Sigmoid colon (tissue), 7 donors: ENCODE measurements around the gene GAA. TPM values are rescaled to one million over a fixed set of nuclear protein-coding genes. Genes with fewer than 3 reads are reported as not detected.
A peak's percentile ranks its signal among the peaks of the same experiment; 100 is the strongest.

Experiments used
- DNase-seq: peaks from one replicate; pipeline ENCODE4 v3.0.0-alpha.2; 2019
- H3K27ac ChIP-seq, 4 donors: fragments of 200-600 bp; sonication (generic); one replicate each; pipeline ENCODE4 v1.5.1; 2016 to 2019; ENCODE audit warnings: mild to moderate bottlenecking in 1 of 4
- H3K27me3 ChIP-seq, 3 donors: fragments of 200-600 bp; sonication (generic); one replicate each; pipeline ENCODE4 v1.5.1; 2019; ENCODE audit warnings: mild to moderate bottlenecking in 1 of 3
- H3K36me3 ChIP-seq, 4 donors: fragments of 200-600 bp; sonication (generic); one replicate each; pipeline ENCODE4 v1.5.1; 2016 to 2019
- H3K4me1 ChIP-seq, 4 donors: fragments of 200-600 bp; sonication (generic); one replicate each; pipeline ENCODE4 v1.5.1; 2017 to 2019
- H3K4me3 ChIP-seq, 4 donors: fragments of 200-600 bp; sonication (generic); one replicate each; pipeline ENCODE4 v1.5.1; 2017 to 2019; ENCODE audit warnings: mild to moderate bottlenecking in 2 of 4, moderate library complexity in 1 of 4
- H3K9me3 ChIP-seq, 4 donors: fragments of 200-600 bp in 3 of 4; sonication (generic) in 3 of 4; one replicate each; pipeline versions ENCODE4 v1.5.1 to v1.6.1; 2013 to 2019
- CTCF ChIP-seq, 4 experiments: fragments of 450-650 bp in 3 of 4; fragments of 200-600 bp in 1 of 4; IDR thresholded peaks; one replicate each; pipeline ENCODE4 v1.5.1; 2016 to 2019; ENCODE audit warnings: antibody characterized with exemption in 4 of 4, mild to moderate bottlenecking in 3 of 4, moderate library complexity in 2 of 4
- EP300 ChIP-seq, 4 donors: sonication (generic); formaldehyde crosslinking; IDR thresholded peaks; one replicate each; pipeline ENCODE4 v1.6.1; 2017; ENCODE audit warnings: antibody characterized with exemption in 4 of 4
- POLR2A ChIP-seq, 2 donors: fragments of 450-650 bp; IDR thresholded peaks; one replicate each; pipeline ENCODE4 v1.6.1; 2016; ENCODE audit warnings: antibody characterized with exemption in 2 of 2, mild to moderate bottlenecking in 2 of 2, moderate library complexity in 2 of 2
- POLR2AphosphoS5 ChIP-seq, 4 donors: sonication (generic); formaldehyde crosslinking; IDR thresholded peaks; one replicate each; pipeline ENCODE4 v1.6.1; 2017; ENCODE audit warnings: antibody characterized with exemption in 4 of 4
- WGBS, 2 donors: extraction: QIAGEN DNeasy Blood & Tissue Kit; methylation state at CpG; one replicate each; pipeline ENCODE4 v1.1.7; 2013; 5-methylcytosine and 5-hydroxymethylcytosine counted together
- intact Hi-C: fragments of 100-400 bp; cut with DNase I; formaldehyde crosslinking; loops from one replicate; pipeline ENCODE4 v1.15.1; 2023
- polyA plus RNA-seq, 3 donors: library from polyadenylated mRNA; stranded (reverse); fragments of 200-250 nt; gene quantifications; one replicate each; pipeline ENCODE4 v1.2.3, GENCODE V29; 2013
- total RNA-seq, 4 donors: library from RNA; depleted of rRNA; stranded (reverse); fragments of >200 nt; gene quantifications; one replicate each; pipeline ENCODE4 v1.1.0, GENCODE V29; 2016
- donor health status: healthy with polysubstance abuse.
- donor health status: Bipolar disorder and iron deficiency.
- donor health status: healthy.

The GAA gene
- total and polyA plus RNA-seq, 7 donors: 13.8 to 74.2 (median 38.5) TPM

DNA sequence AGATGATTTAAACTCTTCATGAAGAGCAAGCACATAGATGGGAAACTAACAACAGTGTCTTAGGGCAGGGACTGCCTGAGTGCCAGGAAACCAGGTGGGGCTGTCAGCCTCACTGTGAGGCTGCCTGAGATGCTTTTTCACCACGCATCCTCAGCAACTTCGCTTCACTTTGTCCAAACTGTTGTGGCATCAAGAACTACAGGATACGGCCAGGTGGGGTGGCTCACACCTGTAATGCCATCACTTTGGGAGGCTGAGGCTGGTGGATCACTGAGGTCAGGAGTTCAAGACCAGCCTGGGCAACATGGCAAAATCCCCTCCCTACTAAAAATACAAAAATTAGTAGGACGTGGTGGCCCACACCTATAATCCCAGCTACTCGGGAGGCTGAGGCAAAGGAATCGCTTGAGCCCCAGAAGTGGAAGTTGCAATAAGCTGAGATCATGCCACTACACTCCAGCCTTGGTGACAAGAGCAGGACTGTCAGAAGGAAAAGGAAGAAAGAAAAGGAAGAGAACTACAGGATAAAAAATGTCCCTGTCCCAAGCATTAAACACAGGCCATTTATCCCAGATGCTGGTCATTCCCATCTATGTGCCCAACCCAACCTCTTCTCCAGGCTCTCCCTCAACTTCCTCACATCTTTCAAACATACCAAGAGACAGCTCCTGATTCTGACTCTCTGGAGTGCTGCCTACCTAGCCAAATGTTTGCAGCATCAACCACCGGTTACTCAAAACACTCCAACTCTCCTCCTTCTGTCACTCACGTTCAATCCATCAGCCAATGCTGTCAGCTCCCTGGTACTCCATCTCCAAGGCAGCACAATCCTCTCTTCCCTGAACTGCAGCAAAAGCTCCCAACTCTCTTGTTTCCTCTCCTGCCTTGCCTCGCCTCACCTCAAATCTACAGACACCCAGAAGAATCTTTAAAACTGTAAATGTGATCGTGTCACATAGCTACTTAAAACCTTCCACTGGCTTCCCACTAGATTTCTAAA is 44.0 kb downstream of the GAA start:
- Histone ChIP-seq H3K4me3 (peak overlapping the region; percentile 79 to 98 (median 94)), H3K9me3 (no peaks in the 10 kb centered on the region), H3K27me3 (no peaks in the 10 kb centered on the region), H3K4me1 (peaks cover 0 to 33% (median 26%) of the 10 kb centered on the region in 4 donors), H3K36me3 (peaks cover 0 to 38% (median 35%) of the 10 kb centered on the region in 4 donors), H3K27ac (peak overlapping the region; percentile 93 to 98 (median 96))
- WGBS, 2 donors: 47 to 48% methylated on average over 10 of the region's 10 CpGs
- DNase-seq: peak; percentile 49
- no peak for TF ChIP-seq POLR2A (IDR thresholded peaks at IDR 0.05)
- intact Hi-C loops: loop anchor here (2.0 to 5.0 kb wide), 4 partner anchors 45 to 138 kb away; partner anchors contain the start of genes GAA, RNF213, SGSH and SLC26A11

DNA sequence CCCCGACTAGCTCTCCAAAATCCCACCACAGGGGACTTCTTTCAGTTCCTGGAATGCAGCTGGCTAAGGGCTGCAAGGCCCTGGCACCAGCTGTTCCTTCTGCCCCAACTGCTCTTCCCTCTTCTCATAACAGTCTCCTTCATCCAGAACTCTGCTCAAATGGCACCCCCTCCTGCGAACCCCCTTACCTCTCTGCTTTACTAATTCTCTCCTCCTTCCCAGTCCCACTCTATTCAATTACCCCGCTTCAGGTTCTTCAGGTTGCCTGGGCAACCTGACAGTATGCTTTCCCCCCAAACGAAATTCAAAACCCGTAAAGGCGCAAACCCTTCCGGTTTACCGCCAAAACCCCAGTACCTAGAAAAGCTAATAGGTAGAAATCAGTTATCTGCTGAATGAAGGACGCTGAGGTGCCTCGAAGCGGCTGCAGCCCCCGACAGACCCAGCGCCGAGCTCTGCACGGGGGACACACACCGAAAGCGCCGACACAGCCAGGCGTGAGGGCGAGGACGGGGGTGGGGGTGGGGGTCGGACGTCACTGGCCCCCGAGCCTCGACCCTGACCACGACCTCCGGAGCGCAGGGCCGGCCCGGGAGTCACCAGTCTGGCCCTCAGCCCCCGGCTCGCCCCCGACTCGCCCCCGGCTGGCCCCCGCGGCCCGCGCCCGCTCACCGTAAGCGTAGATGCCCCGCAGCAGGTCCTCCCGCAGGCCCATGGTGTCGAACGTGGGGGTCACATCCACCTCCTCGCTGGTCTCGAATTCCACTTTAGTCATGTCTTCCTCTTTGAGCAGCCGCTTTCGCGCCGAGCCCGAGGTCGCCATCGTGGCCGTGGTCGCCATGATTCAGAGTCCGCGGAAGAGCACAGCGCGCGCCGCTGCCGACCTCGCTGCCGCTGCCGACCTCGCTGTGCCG is 45.0 kb downstream of the GAA start:
- H3K36me3 ChIP-seq: peaks cover 0 to 29% (median 28%) of the 10 kb centered on the region in 4 donors
- TF ChIP-seq POLR2AphosphoS5 (IDR thresholded peaks at IDR 0.05) (no peak), POLR2A (IDR thresholded peaks at IDR 0.05) (no peak), CTCF (IDR thresholded peaks at IDR 0.05) (no peak), EP300 (IDR thresholded peaks at IDR 0.05) (no peak)
- intact Hi-C loops: loop anchor here (2.0 to 5.0 kb wide), 4 partner anchors 46 to 139 kb away; partner anchors contain the start of genes GAA, RNF213, SGSH and SLC26A11
- peak overlapping the region; percentile 79 to 98 (median 94) for H3K4me3 ChIP-seq
- H3K4me1 ChIP-seq: peaks cover 0 to 33% (median 28%) of the 10 kb centered on the region in 4 donors
- no peaks in the 10 kb centered on the region for H3K9me3 ChIP-seq
- no peaks in the 10 kb centered on the region for H3K27me3 ChIP-seq
- DNase-seq: peak; percentile 47
- peak overlapping the region; percentile 93 to 98 (median 96) for H3K27ac ChIP-seq
- 0% methylated on average over 69 of the region's 69 CpGs for WGBS, 2 donors

GRCh38 chr17:80147035-80147822 is 45.8 kb downstream of the GAA start, which contains the start of gene EIF4A3:
Gene EIF4A3, minus strand, starts transcription at chr17:80147128. Its CDS starts 167 bp downstream, at chr17:80146961.
- H3K27me3 ChIP-seq: no peaks in the 10 kb centered on the region
- peak; percentile 90 to 98 (median 90) for TF ChIP-seq POLR2AphosphoS5 (IDR thresholded peaks at IDR 0.05)
- no peak for TF ChIP-seq CTCF (IDR thresholded peaks at IDR 0.05)
- peak in 3 of 4 donors; percentile 75 to 99 (median 91) for TF ChIP-seq EP300 (IDR thresholded peaks at IDR 0.05)
- peak; percentile 54 to 80 for TF ChIP-seq POLR2A (IDR thresholded peaks at IDR 0.05)
- WGBS, 2 donors: 0% methylated on average over 90 of the region's 90 CpGs

DNA sequence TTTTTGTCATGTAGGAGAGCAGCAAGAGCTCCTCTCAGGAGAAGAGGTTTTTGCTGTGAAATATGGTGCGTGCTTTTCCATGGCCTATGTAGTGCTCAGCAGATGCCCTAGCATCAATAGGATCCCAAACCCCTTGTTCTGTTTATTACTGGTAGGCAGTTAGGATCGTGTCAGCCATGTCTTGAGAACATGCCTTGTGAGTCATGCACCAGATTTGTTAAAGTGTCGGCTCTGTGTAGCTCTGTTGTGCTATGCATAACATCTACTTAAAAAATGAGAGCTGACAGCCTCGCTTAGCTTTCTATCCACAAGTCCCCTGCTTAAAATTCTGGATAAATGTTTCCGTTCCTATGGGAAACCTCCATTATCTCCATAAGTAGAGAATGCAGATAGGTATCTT is 50.0 kb downstream of the GAA start:
- H3K27ac ChIP-seq: peak overlapping the region in 1 of 4 donors; percentile 18
- H3K4me3 ChIP-seq: no peak overlapping the region
- TF ChIP-seq CTCF (IDR thresholded peaks at IDR 0.05): no peak
- TF ChIP-seq POLR2A (IDR thresholded peaks at IDR 0.05): no peak
- TF ChIP-seq EP300 (IDR thresholded peaks at IDR 0.05): no peak
- no peak for TF ChIP-seq POLR2AphosphoS5 (IDR thresholded peaks at IDR 0.05)
- no peaks in the 10 kb centered on the region for H3K36me3 ChIP-seq
- no peaks in the 10 kb centered on the region for H3K9me3 ChIP-seq
- WGBS, 2 donors: 83 to 90% methylated on average over 5 of the region's 5 CpGs
- H3K27me3 ChIP-seq: no peaks in the 10 kb centered on the region
- peaks cover 0 to 17% (median 10%) of the 10 kb centered on the region in 4 donors for H3K4me1 ChIP-seq
- intact Hi-C loops: no loop called here
- peak; percentile 17 for DNase-seq

More at GRCh38 chr17:80147035-80147822, 45.8 kb downstream of the GAA start, which contains the start of gene EIF4A3:
- Histone ChIP-seq H3K4me3 (peak within 1 kb of the TSS; percentile 79 to 98 (median 94)), H3K9me3 (no peaks in the 10 kb centered on the region), H3K27ac (peak within 1 kb of the TSS; percentile 93 to 98 (median 96)), H3K4me1 (peaks cover 0 to 33% (median 29%) of the 10 kb centered on the region in 4 donors), H3K36me3 (peaks cover 0 to 20% (median 19%) of the 10 kb centered on the region in 4 donors)
- DNase-seq: peak; percentile 99
- intact Hi-C loops: loop anchor here (2.0 to 5.0 kb wide), 4 partner anchors 46 to 140 kb away; partner anchors contain the start of genes GAA, RNF213, SGSH and SLC26A11
